Esophagus squamous epithelium (tissue), 4 donors: ENCODE data around the gene CXCR5. TPM values are rescaled to one million over a fixed set of nuclear protein-coding genes. Genes with fewer than 3 reads are reported as not detected.

Experiments
- small RNA-seq, 4 donors: library from RNA; depleted of rRNA; stranded (forward); fragments of <200 nt; gene quantifications; one replicate each; pipeline ENCODE3, GENCODE V24; 2016
- total RNA-seq, 4 donors: library from RNA; depleted of rRNA; stranded (reverse); fragments of >200 nt; gene quantifications; one replicate each; pipeline ENCODE4 v1.1.0, GENCODE V29; 2016

Gene CXCR5
- total RNA-seq, 4 donors from 2014 or later = 0.06 TPM; not detected in 3

Small RNAs within 50 kb of the gene (small RNA-seq; reads per million reads assigned to genes)
- gene MIR4492 = 0 reads per million in 4 donors
- gene RF00019 = 0 reads per million in 4 donors
- gene RN7SL688P = 0 reads per million in 4 donors

Other genes with a start within 250 kb of the CXCR5 start
- gene TREH, start 204.2 kb upstream of the CXCR5 start, total RNA-seq = under 1 TPM in 2 of 4 donors, not detected in 2; 0.09 to 0.57 TPM
- gene DDX6, start 92.7 kb upstream of the CXCR5 start, total RNA-seq = 10 to 100 TPM; 69.7 to 96.9 (median 84.6) TPM
- gene BCL9L, start 42.0 kb downstream of the CXCR5 start, total RNA-seq = 10 to 100 TPM; 16.4 to 29.6 (median 18.9) TPM
- under 1 TPM in 1 of 4 donors, not detected in 3; 0.57 TPM for gene UPK2, start 72.4 kb downstream of the CXCR5 start, total RNA-seq
- gene FOXR1, start 87.9 kb downstream of the CXCR5 start, total RNA-seq = not detected
- gene CENATAC, start 114.2 kb downstream of the CXCR5 start, total RNA-seq = 10 to 100 TPM in 3 of 4 donors, 1 to 10 TPM in 1; 9.2 to 58.9 (median 29.4) TPM
- 1,000 to 10,000 TPM in 3 of 4 donors, 100 to 1,000 TPM in 1; 729 to 2,261 (median 1,537) TPM for gene RPS25, start 134.5 kb downstream of the CXCR5 start, total RNA-seq
- gene TRAPPC4, start 134.9 kb downstream of the CXCR5 start, total RNA-seq = 10 to 100 TPM; 26.5 to 44.4 (median 41.2) TPM
- gene SLC37A4, start 147.0 kb downstream of the CXCR5 start, total RNA-seq = 10 to 100 TPM in 3 of 4 donors, 1 to 10 TPM in 1; 6.9 to 13.9 (median 11.5) TPM
- gene HYOU1, start 173.3 kb downstream of the CXCR5 start, total RNA-seq = 10 to 100 TPM; 44.1 to 93.8 (median 65.4) TPM
- 10 to 100 TPM; 15.2 to 28.4 (median 18.2) TPM for gene VPS11, start 183.9 kb downstream of the CXCR5 start, total RNA-seq
- gene HMBS, start 201.0 kb downstream of the CXCR5 start, total RNA-seq = 10 to 100 TPM in 3 of 4 donors, 1 to 10 TPM in 1; 9.9 to 22.1 (median 14.2) TPM
- gene DPAGT1, start 218.0 kb downstream of the CXCR5 start, total RNA-seq = 10 to 100 TPM; 18.5 to 29.9 (median 26.7) TPM
- 10 to 100 TPM in 1 of 4 donors, 1 to 10 TPM in 3; 5.1 to 12.8 (median 8.0) TPM for gene C2CD2L, start 223.5 kb downstream of the CXCR5 start, total RNA-seq
- gene HINFP, start 237.7 kb downstream of the CXCR5 start, total RNA-seq = 10 to 100 TPM in 3 of 4 donors, 1 to 10 TPM in 1; 7.0 to 33.2 (median 13.9) TPM